KMS-11 (cell line): ENCODE data around the gene CDH4.

ENCODE experiments used
- H2AFZ ChIP-seq: fragments of 200-600 bp; sonication (generic); 2 replicates; pipeline ENCODE4 v1.6.1; 2016; ENCODE audit warnings: antibody characterized with exemption, mixed run types, low read depth
- H3K27ac ChIP-seq: fragments of 200-600 bp; sonication (generic); 2 replicates; pipeline ENCODE4 v1.6.1; 2016; ENCODE audit warnings: mild to moderate bottlenecking, mixed run types
- H3K27me3 ChIP-seq: fragments of 200-600 bp; sonication (generic); 2 replicates; pipeline ENCODE4 v1.6.1; 2017; ENCODE audit warnings: mild to moderate bottlenecking, low read depth, mixed run types, moderate library complexity; ENCODE audit not compliant: insufficient read depth
- H3K36me3 ChIP-seq: fragments of 200-600 bp; sonication (generic); 2 replicates; pipeline ENCODE4 v1.6.1; 2017; ENCODE audit warnings: mild to moderate bottlenecking, mixed run types; ENCODE audit not compliant: insufficient read depth
- H3K4me1 ChIP-seq: fragments of 200-600 bp; sonication (generic); 2 replicates; pipeline ENCODE4 v1.6.1; 2016; ENCODE audit warnings: mild to moderate bottlenecking, low read depth, mixed run types; ENCODE audit not compliant: poor library complexity, severe bottlenecking
- H3K4me2 ChIP-seq: fragments of 200-600 bp; sonication (generic); 2 replicates; pipeline ENCODE4 v1.7.0; 2016; ENCODE audit warnings: mild to moderate bottlenecking, mixed run types
- H3K4me3 ChIP-seq: fragments of 200-600 bp; sonication (generic); IDR thresholded peaks from 2 replicates; pipeline ENCODE4 v1.6.1; 2017; ENCODE audit warnings: low read depth, low read length, mixed read lengths; ENCODE audit not compliant: insufficient read depth
- H3K79me2 ChIP-seq: fragments of 200-600 bp; sonication (generic); 2 replicates; pipeline ENCODE4 v1.6.1; 2016; ENCODE audit warnings: low read depth, mixed run types; ENCODE audit not compliant: insufficient read depth
- H3K9ac ChIP-seq: fragments of 200-600 bp; sonication (generic); 2 replicates; pipeline ENCODE4 v1.6.1; 2016; ENCODE audit warnings: mild to moderate bottlenecking, mixed run types
- H4K20me1 ChIP-seq: fragments of 200-600 bp; sonication (generic); 2 replicates; pipeline ENCODE4 v1.6.1; 2016; ENCODE audit warnings: mild to moderate bottlenecking, mixed run types; ENCODE audit not compliant: insufficient read depth
- TF ChIP-seq, protein P1 (sequence below): fragments of 200-600 bp; sonication (generic); conservative IDR thresholded peaks from 2 replicates; pipeline ENCODE4 v1.6.1; 2017; ENCODE audit warnings: low read depth, mild to moderate bottlenecking, antibody characterized with exemption, low read length, moderate library complexity, mixed read lengths

The CDH4 gene

DNA sequence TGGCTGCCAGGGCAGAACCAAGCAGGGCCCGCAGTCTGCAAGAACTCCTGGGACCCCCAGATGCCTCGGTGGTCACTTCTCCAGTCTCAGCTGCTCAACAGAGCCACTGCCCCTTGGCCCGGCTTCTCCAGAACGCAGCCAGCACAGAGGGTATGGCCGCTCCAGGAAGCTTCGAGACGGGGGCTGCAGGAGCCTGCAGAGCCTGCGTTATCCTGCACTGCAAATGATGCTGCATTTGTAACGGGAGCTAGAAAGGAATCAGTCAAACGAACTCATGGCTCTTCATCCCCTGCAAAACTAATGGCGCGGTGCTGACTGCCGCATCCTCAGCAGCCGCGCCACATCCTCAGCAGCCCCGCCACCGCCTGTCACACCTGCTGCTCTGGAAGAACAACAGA lies 558.7 kb downstream of the CDH4 start:
- no peaks in the 10 kb centered on the region for H3K36me3 ChIP-seq
- H3K27me3 ChIP-seq, result peaks cover 83% of the 10 kb centered on the region
- H3K79me2 ChIP-seq, result no peaks in the 10 kb centered on the region
- no peak overlapping the region for H3K27ac ChIP-seq
- H3K4me1 ChIP-seq, result no peaks in the 10 kb centered on the region
- no peak overlapping the region for H3K4me3 ChIP-seq
- H4K20me1 ChIP-seq, result no peaks in the 10 kb centered on the region
- no peak overlapping the region for H3K9ac ChIP-seq
- H3K4me2 ChIP-seq, result no peak overlapping the region
- TF ChIP-seq, protein P1, sequence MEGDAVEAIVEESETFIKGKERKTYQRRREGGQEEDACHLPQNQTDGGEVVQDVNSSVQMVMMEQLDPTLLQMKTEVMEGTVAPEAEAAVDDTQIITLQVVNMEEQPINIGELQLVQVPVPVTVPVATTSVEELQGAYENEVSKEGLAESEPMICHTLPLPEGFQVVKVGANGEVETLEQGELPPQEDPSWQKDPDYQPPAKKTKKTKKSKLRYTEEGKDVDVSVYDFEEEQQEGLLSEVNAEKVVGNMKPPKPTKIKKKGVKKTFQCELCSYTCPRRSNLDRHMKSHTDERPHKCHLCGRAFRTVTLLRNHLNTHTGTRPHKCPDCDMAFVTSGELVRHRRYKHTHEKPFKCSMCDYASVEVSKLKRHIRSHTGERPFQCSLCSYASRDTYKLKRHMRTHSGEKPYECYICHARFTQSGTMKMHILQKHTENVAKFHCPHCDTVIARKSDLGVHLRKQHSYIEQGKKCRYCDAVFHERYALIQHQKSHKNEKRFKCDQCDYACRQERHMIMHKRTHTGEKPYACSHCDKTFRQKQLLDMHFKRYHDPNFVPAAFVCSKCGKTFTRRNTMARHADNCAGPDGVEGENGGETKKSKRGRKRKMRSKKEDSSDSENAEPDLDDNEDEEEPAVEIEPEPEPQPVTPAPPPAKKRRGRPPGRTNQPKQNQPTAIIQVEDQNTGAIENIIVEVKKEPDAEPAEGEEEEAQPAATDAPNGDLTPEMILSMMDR, result no peak
- no peak overlapping the region for H2AFZ ChIP-seq

DNA sequence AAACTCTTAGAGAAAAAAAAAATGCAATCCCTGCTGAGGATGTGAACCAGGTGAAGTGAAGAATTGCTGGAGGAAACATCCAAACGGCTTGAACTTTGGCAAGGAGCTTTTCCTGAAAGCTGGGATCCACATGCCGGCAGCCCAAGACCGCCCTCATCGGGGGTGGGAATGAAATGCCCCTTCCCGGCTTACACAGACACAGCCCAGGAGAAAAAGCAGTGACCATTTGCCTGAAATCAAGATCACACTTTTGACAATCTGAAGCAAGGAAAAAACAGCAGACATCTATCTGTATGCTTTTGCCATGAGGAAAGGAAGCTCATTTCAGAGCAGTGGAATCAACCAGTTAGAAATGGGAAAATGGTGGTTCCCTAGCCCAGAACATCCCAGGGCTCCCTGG lies 559.1 kb downstream of the CDH4 start:
- no peak overlapping the region for H3K27ac ChIP-seq
- H4K20me1 ChIP-seq, result no peaks in the 10 kb centered on the region
- no peaks in the 10 kb centered on the region for H3K4me1 ChIP-seq
- TF ChIP-seq, protein P1, result no peak
- no peaks in the 10 kb centered on the region for H3K79me2 ChIP-seq
- no peak overlapping the region for H3K4me2 ChIP-seq
- peaks cover 87% of the 10 kb centered on the region for H3K27me3 ChIP-seq
- H3K9ac ChIP-seq, result no peak overlapping the region
- H3K4me3 ChIP-seq, result no peak overlapping the region
- no peaks in the 10 kb centered on the region for H3K36me3 ChIP-seq
- H2AFZ ChIP-seq, result no peak overlapping the region

DNA sequence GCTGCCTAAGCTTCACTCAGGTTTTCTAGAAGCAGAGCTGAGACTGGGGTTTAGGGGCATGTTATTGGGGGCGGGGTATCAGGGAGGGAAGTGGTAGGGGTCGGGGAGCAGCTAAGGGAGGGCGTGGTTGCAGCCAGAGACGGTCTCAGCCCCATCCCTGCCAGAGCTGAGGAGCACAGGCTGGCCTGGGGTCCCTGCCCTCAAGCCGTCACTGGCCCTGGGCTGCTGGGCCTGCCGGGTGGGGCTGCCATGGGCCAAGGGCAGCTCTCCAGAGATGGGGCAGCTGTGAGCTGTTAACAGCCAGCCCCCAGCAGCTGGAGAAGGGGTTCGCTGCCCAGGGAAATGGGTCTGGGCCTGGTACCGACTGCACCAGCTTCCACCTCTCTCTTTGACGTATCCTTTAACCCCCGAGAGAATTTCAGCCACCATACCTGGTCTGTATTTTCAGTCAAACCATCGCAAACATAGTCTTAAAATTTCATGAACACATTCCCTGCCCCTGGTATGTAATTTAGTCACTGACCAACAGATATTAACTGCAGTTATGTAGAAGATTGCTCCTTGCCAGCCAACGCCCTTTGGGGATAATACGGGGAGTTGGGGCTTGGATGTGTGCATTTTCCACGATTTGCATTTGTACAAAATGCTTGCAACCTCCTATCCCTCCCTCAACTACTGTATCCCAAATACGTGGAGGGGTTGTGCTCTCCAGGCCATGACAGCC lies 560.2 kb downstream of the CDH4 start:
- Histone ChIP-seq H4K20me1 (no peaks in the 10 kb centered on the region), H2AFZ (no peak overlapping the region), H3K4me1 (no peaks in the 10 kb centered on the region), H3K4me3 (no peak overlapping the region), H3K36me3 (no peaks in the 10 kb centered on the region), H3K27ac (no peak overlapping the region), H3K9ac (no peak overlapping the region), H3K4me2 (no peak overlapping the region), H3K79me2 (no peaks in the 10 kb centered on the region), H3K27me3 (peaks cover 94% of the 10 kb centered on the region)
- TF ChIP-seq, protein P1, result no peak

DNA sequence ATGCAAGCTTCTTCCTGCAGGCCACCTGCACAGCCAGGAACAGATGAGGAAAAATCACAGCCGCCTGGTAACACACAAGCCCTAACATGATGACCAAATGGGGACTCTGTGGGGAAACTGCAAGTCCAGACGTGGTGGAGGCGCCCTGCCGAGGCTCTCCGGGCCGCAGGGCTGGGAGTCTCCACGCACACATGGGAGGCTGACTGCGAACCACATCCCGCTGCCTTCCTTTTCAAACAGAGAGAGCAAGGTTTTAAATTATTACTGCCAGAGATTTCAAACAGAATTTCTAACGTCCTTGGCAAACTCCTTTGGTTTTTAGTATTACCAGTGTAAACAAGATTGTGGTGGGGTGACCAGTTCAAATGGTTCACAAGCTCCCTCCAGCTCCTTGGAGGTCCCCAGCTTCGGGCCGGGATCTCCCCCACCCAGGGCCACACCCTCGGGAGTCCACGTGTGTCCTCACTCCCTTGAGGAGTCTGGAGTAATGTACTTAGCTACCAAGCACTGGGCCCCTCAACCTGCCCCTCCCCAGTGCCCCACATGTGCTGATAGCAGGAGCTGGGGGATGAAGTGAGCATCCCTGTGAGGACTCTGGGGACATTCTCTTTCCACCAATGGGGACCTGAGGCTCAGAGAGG lies 560.9 kb downstream of the CDH4 start:
- H3K4me1 ChIP-seq, result no peaks in the 10 kb centered on the region
- no peak overlapping the region for H3K4me3 ChIP-seq
- no peak overlapping the region for H3K27ac ChIP-seq
- no peaks in the 10 kb centered on the region for H3K36me3 ChIP-seq
- no peak overlapping the region for H2AFZ ChIP-seq
- no peak overlapping the region for H3K9ac ChIP-seq
- H3K4me2 ChIP-seq, result no peak overlapping the region
- H3K79me2 ChIP-seq, result no peaks in the 10 kb centered on the region
- TF ChIP-seq, protein P1, result no peak
- peaks cover 92% of the 10 kb centered on the region for H3K27me3 ChIP-seq
- H4K20me1 ChIP-seq, result no peaks in the 10 kb centered on the region
